HG03066 (cell line): ENCODE measurements around the gene GABRB1.

ENCODE experiments used
- ATAC-seq: cut with Tn5 transposase; IDR thresholded peaks from one replicate; pipeline ENCODE4 v1.9.1; 2021; ENCODE audit warnings: low read depth; ENCODE audit not compliant: unreplicated experiment

Gene GABRB1

DNA sequence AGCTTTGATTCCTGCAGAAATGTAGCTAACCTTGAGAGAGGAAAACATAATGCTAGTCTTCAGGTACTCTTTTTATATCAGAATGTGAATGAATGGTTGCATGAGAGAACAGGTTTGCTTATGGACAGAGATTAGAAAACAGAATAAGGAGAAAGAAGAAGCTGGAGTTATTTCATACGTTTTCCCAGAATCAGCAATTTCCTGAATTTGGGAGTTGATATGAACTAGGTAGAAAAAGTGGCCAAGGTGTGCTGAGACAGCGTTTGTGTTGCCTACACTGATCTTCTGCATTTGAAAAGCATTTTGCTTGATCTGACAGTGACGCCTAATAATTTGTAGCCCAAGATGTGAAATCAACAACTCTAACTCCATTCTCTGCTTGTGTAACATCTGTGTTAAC is 12.5 kb downstream of the GABRB1 start:
- ATAC-seq: no peak

DNA sequence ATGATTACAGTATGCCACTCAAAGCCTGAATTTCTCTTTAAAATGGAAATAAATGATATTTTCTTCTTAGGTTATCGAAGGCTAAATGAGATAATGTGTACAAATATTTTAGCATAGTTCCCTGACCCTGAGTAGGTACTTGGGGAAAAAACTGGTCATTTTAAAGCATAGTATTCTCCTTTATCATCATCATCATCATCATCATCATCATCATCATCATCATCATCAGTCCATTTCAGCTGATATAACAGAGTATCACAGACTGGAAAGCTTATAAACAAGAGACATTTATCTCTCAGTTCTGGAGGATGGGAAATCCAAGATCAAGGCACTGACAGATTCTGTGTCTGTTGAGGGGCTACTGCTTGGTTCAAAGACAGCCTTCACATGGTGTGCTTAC is 13.9 kb downstream of the GABRB1 start:
- no peak for ATAC-seq

DNA sequence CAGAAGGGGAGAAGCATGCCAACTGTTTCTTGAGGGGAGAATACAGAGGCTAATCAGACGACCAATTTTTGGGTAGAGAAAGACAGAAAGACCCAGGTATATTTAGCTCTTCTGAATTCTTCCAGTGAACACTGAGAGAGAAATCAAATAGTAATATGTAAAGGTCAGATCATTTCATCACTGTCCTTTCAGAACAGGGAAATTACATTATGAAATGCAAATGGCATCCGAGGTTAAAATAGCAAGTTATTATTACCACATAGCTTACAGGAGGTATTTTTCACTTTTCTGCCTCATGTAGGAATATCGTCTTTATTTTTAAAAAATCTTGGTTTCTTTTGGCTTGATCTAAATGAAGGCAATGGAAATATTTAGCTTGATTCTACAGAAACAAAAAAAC is 18.0 kb downstream of the GABRB1 start:
- ATAC-seq: no peak

DNA sequence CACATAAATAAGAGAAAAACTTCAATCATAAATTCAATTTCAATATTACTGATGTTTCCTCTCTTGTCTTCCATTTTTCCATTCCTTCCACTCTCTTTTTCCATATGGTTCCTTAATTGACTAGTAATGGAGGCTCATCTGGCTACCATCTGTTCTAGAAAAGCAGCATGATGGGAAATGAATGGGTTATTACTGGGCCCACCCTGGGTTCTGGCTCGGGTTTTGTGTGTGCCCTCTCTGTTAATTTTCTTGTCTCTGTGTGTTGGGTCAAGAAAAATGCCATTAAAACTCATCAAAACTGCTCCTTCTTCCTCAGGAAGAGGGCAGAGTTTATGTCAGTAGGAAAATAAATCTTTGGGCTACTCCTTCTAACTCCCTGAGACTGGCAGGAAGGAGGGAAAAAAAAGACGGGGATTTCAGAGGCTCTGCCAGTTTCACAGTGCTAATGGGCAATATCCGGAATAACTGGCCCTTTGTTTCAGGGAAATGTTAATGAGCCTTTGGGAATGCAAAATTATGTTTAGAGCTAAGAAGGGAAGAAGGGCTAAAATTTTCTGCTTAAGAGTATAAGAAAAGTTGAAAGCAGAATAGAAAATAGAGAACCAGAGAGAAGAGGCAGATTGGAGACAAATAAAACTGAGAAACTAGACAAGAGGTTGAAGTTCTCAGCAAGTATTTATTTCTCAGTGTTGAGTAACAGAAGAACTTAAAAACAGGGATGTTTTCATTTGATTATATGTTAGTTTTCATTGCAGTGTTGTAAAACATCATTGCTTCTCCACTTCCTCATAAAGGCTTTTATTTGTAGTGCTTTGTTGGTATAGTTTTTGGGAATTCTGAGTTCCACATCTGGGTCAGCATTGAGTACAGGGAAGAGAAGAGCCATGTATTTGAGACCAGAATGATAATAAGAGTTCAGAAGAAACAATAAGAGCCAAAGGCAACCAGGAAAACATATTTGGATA is 19.7 kb downstream of the GABRB1 start:
- no peak for ATAC-seq

DNA sequence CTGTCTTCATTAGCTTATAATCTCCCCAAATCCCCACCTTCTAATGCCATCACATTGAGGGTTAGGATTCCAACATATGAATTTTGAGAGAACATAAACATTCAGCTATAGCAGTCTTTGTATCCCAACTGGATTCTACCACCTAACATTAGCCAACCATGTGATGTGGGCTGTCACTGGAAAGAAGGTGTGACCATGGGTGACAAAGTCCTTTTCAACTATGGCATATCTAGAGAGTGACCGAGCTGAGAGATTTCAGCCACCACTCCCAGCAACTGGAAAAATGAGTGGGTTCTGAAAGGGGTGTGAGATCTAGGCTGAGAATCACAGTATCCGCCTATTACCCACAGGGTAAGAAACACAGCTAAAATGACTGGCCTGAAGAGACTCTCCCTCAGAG is 22.1 kb downstream of the GABRB1 start:
- no peak for ATAC-seq

GRCh38 chr4:47054130-47054529 is 22.8 kb downstream of the GABRB1 start:
- no peak for ATAC-seq

- no peak for ATAC-seq
These were observed 26.6 kb downstream of the GABRB1 start for GRCh38 chr4:47057991-47058390.

GRCh38 chr4:47060561-47060960 is 29.2 kb downstream of the GABRB1 start:
- ATAC-seq: no peak

DNA sequence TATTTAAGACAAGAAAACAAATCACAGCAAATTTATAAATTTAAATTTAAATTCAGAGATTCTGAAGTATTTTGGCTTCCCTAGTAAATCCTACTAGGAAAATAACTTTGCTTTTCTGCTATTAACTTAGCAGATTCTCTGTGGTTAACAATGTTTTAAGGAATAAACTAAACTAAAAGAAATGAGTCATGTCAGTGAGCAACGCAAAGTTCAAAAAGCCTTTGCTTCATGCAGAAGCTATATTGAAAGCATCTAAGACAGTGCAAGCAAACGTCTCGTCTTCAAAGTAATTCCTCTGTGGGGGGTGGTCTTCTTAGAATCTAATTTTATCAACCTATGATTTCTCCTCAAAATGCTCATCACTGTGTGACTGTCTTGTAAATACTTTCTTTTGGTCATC is 30.1 kb downstream of the GABRB1 start:
- ATAC-seq: no peak

DNA sequence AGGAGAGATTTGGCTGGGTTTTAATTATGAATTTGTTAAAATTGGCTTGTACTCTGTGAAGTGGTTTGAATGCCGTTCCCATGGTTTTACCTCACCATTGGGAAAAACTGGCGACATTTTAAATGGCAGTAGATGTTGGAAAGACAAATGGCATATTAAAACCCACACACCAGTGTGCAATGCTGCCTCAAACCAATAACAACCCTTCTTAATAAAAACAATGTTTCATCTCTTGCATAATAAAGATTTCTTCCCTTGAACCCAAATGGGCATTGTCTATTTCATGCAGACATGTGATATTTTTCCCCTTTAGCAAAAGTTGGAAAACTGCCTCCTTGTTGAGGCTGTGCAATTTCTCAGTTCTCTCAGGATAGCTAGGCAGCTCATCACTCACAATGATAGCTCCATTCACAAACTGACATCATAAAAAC is 33.7 kb downstream of the GABRB1 start:
- ATAC-seq: no peak

GRCh38 chr4:47068986-47069385 is 37.6 kb downstream of the GABRB1 start:
- no peak for ATAC-seq

DNA sequence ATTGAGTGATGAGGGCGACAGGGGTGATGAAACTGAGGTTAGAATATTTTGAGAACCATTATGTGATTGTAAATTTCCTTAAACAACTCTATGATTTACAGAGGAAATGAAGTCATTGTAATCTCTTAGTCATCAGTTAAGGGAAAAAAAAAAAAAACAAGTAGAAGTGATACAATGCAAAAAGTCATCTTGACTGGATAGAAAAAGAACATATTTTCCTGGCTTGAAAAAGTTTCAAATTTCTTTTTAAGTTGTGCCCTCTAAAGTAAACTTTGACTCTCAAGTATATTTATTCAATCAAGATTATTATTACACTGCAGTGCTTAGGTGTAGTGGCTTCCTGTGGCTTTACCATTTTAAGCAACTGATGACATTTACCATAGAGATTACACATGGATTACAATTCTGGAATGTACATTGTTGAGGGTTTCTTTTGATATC is 40.6 kb downstream of the GABRB1 start:
- no peak for ATAC-seq

GRCh38 chr4:47073647-47074046 is 42.3 kb downstream of the GABRB1 start:
- ATAC-seq: no peak

GRCh38 chr4:47074816-47075215 is 43.4 kb downstream of the GABRB1 start:
- ATAC-seq: no peak

DNA sequence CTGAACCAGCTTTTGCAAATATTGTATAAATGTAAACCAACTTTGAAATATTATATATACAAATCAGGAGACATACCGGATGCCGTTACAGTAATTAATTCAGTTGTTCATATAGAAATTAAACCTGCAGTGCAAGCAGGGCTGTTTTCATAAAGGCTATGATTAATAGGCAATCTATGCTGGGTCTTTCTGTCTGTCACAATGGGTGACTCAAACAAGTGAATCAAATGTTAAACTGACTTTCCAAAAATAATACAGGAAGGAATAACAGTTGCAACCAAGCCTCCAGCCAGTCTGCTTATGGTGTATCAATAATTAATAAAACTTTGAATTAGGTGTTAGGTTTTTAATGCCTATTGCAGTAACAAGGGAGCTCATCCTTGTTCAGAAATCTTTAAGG is 43.9 kb downstream of the GABRB1 start:
- ATAC-seq: no peak

DNA sequence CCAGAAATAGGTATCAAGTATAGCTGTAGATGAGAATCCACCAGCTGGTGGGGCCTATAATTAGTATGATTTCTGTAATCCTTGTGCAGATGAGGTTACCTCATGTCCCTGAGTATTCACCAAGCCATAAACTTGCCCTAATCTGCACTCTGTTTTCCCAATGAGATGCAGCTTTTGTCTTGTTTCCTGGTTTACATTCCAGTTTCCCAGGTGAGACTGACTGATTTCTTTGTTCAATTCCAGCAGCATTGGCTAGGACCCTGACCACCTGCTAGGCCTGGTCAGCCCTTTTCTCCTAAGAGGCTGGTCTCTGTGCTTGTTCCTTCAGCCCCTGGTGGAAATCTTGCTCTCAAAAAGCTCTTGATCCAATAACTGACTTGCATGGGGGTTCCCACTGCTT is 44.6 kb downstream of the GABRB1 start:
- no peak for ATAC-seq

DNA sequence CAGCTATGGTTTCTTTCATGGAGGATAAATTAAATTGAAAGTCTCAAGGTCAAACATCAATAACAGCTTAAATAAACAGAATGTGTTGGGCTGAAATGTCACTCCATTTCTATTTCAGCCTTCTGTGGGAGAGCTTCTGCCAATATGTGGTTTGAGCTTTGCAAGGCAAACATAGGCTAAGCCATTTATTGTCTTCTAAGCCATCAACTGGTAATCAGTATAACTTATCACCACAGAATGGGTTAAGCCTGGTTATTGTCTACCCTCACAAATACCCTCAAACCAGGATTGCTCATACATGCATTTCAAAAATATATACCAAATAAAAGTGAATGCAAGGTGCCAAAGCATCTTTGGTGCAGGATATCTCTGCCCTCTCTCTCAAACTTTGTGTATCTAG is 52.7 kb downstream of the GABRB1 start:
- no peak for ATAC-seq

DNA sequence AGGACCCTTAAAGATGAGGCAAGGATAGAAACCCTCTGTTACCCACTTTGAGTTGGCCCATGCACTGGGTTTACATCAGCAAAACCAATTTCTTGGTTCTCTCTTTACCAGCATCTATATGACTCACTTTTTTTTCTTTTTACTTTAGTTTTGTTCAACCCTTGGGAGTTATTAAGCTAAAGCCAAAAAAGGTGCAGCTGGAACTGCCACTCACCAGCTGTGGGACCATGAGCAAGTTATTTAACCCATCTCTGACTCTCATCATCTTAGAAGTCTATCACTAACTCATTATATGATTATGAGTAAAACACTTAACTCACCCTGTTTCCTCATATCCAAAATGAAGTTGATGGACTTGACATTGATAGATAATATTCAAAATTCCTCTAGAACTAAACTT is 53.4 kb downstream of the GABRB1 start:
- ATAC-seq: no peak

DNA sequence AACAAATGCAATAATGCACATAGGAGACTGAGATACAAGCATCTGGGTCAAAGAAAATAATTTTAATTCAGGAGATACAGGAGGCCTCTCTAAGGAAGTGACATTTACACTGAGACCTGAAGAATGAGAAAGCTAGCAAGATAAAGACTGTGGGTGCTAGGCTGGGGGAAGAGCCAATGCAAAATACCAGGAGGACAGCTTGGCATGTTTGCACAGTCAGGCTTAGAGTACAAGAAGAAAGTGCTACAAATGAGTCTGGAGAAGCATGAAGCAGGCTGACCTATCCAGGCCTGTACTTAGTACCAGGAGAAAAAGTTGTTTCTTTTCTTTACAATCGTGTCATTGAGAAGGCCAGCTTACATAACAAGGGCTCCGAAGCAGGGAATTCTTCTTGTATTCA is 56.9 kb downstream of the GABRB1 start:
- no peak for ATAC-seq

DNA sequence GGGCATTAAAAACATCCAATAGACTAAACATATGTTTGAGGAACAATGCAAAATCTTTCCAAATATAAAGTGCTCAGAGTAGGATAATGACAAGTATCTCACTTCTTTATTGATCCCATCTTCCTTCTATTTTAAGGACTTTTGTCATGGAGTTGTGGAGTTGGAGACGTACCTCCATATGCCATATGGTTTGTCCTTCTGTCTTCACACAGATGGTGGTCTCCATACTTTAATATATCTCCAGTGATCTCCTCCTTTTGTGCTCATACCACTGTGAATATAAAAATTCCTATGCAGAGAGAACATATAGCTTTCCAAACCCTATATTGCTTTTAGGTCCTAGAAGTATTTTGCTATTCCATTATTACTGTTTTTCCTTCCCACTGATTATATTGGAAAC is 64.5 kb downstream of the GABRB1 start:
- ATAC-seq: no peak

- ATAC-seq: no peak
These were observed 70.1 kb downstream of the GABRB1 start for GRCh38 chr4:47101453-47101852.

- ATAC-seq: no peak
These were observed 73.6 kb downstream of the GABRB1 start for GRCh38 chr4:47104986-47105385.
